Calu3 (cell line): ENCODE data around the gene RANBP17. TPM values are rescaled to one million over a fixed set of nuclear protein-coding genes. Genes with fewer than 3 reads are reported as not detected.

Source experiments
- BruUV-seq: library from RNA; stranded (reverse); fragments of 400-500 nt; replicated peaks from 2 replicates; lab custom pipeline; 2021; lab: Mats Ljungman, UMichigan
- CTCF ChIA-PET: fragments of 300-600 bp; sonication (Branson Sonifier 250); formaldehyde crosslinking; loops from one replicate; lab custom pipeline; 2022; ENCODE audit warnings: antibody characterized with exemption; lab: Charles Lee
- DNase-seq: peaks from one replicate; pipeline ENCODE4 v3.0.0; 2022
- H3K27ac Mint-ChIP-seq: one replicate; pipeline ENCODE4 v1.8.0; 2022; ENCODE audit warnings: mixed read lengths; ENCODE audit not compliant: unreplicated experiment
- H3K27me3 Mint-ChIP-seq: one replicate; pipeline ENCODE4 v1.8.0; 2022; ENCODE audit warnings: mixed read lengths; ENCODE audit not compliant: unreplicated experiment
- H3K36me3 Mint-ChIP-seq: one replicate; pipeline ENCODE4 v1.8.0; 2022; ENCODE audit warnings: mild to moderate bottlenecking, moderate library complexity, mixed read lengths; ENCODE audit not compliant: insufficient read depth, unreplicated experiment
- H3K4me1 Mint-ChIP-seq: one replicate; pipeline ENCODE4 v1.8.0; 2022; ENCODE audit warnings: mild to moderate bottlenecking, low read depth, mixed read lengths; ENCODE audit not compliant: unreplicated experiment
- H3K4me3 Mint-ChIP-seq: one replicate; pipeline ENCODE4 v1.8.0; 2022; ENCODE audit warnings: mild to moderate bottlenecking, low read depth, moderate library complexity, mixed read lengths; ENCODE audit not compliant: unreplicated experiment
- H3K9me3 Mint-ChIP-seq: one replicate; pipeline ENCODE4 v1.8.0; 2022; ENCODE audit warnings: low read depth, mixed read lengths; ENCODE audit not compliant: unreplicated experiment
- CTCF ChIP-seq: fragments of 200-600 bp; IDR thresholded peaks from one replicate; pipeline ENCODE4 v1.8.0; 2022; ENCODE audit warnings: antibody characterized with exemption; ENCODE audit not compliant: unreplicated experiment
- intact Hi-C: fragments of 100-400 bp; cut with micrococcal nuclease; formaldehyde crosslinking; loops from one replicate; pipeline ENCODE4 v1.10.0; 2022; ENCODE audit not compliant: unreplicated experiment
- total RNA-seq: library from RNA; stranded (reverse); gene quantifications from 2 replicates; pipeline ENCODE4 v1.2.3, GENCODE V29; 2022

RANBP17 gene
- total RNA-seq, 1 experiment from 2014 or later = 117 TPM

DNA sequence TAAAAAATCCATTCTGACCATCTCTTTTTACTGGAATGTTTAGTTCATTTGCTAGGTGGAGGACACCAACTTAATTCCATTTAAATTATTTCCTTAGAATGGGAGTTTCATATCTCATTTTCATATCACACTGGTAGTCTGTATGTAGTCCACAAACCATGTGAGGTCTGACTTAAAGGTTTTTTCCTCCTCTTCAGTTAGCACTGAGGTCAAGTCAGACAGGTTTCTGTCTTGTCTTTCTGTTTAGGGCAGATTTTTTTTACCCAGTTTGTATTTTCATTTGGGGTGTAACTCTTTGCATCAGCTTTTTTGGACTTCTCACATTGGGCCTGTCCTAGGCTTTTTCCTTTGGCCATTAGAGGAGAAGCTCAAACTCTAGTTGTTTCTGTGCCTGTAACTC is 75.3 kb downstream of the RANBP17 start:
- DNase-seq = no peak
- Mint-ChIP-seq H3K27me3 (no peaks in the 10 kb centered on the region), H3K4me3 (no peak overlapping the region), H3K4me1 (peaks cover 8% of the 10 kb centered on the region), H3K36me3 (peaks cover 22% of the 10 kb centered on the region), H3K27ac (no peak overlapping the region), H3K9me3 (no peaks in the 10 kb centered on the region)
- intact Hi-C loops = no loop called here
- no peak for TF ChIP-seq CTCF
- CTCF ChIA-PET = no interaction called here
- no TSS peak for BruUV-seq

- DNase-seq = no peak
- CTCF ChIA-PET = interaction anchor here (0.6 kb wide), 1 partner anchor 215 kb away, joined by 3 read pairs; no protein-coding TSS in a partner anchor
- Mint-ChIP-seq H3K27ac (no peak overlapping the region), H3K27me3 (no peaks in the 10 kb centered on the region), H3K36me3 (peaks cover 22% of the 10 kb centered on the region), H3K4me1 (peaks cover 8% of the 10 kb centered on the region), H3K4me3 (no peak overlapping the region), H3K9me3 (no peaks in the 10 kb centered on the region)
- BruUV-seq = no TSS peak
- no peak for TF ChIP-seq CTCF
- intact Hi-C loops = no loop called here
These were observed 76.1 kb downstream of the RANBP17 start for GRCh38 chr5:170937914-170938313.

DNA sequence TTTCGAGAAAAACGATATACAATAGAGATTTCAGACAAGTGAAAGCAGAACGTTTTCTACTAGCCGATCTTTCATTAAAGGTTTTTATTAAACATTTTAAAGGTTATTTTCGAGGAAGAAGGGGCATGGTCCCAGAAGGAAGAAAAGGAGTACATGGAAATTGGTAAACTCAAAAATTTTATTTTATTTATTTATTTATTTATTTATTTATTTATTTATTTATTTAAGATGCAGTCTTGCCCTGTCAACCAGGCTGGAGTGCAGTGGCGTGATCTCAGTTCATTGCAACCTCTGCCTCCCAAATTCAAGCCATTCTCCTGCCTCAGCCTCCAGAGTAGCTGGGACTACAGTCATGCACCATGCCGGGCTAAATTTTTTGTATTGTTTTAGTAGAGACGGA is 77.4 kb downstream of the RANBP17 start:
- Mint-ChIP-seq H3K4me3 (no peak overlapping the region), H3K27me3 (no peaks in the 10 kb centered on the region), H3K36me3 (peaks cover 22% of the 10 kb centered on the region), H3K27ac (no peak overlapping the region), H3K4me1 (peaks cover 8% of the 10 kb centered on the region), H3K9me3 (no peaks in the 10 kb centered on the region)
- CTCF ChIA-PET = no interaction called here
- intact Hi-C loops = no loop called here
- no TSS peak for BruUV-seq
- no peak for TF ChIP-seq CTCF
- DNase-seq = no peak

DNA sequence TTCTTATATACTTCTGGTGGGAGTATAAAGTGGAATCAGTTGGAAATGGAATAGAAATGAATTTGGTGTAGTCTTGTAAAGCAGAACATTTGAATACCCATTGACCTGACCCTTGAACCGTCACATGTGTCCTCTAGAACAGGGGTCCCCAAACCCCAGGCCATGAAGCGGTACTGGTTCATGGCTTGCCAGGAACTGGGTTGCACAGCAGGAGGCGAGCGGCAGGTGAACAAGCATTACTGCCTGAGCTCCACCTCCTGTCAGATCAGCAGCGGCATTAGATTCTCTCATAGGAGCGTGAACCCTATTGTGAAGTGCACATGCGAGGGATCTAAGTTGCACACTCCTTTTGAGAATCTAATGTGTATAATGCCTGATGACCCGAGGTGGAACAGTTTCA is 80.0 kb downstream of the RANBP17 start:
- Mint-ChIP-seq H3K27ac (no peak overlapping the region), H3K4me3 (no peak overlapping the region), H3K27me3 (no peaks in the 10 kb centered on the region), H3K9me3 (no peaks in the 10 kb centered on the region), H3K36me3 (peaks cover 22% of the 10 kb centered on the region), H3K4me1 (peaks cover 5% of the 10 kb centered on the region)
- CTCF ChIA-PET = no interaction called here
- no peak for DNase-seq
- intact Hi-C loops = no loop called here
- BruUV-seq = no TSS peak
- no peak for TF ChIP-seq CTCF
